Astrocyte of the spinal cord (primary cell): Measurements from ENCODE around the gene PAQR5.
A peak's percentile ranks its signal among the peaks of the same experiment; 100 is the strongest.

ENCODE experiments used
- DNase-seq: peaks from one replicate; pipeline ENCODE4 v3.0.0; 2011; ENCODE audit warnings: low read depth, low spot score
- H3K4me3 ChIP-seq: 2 replicates; pipeline ENCODE4 v1.5.1; 2011; ENCODE audit warnings: low read depth, mild to moderate bottlenecking, low read length, moderate library complexity
- in situ Hi-C: cut with HindIII; loops from 2 replicates; pipeline ENCODE4 v1.10.0; 2017; ENCODE audit warnings: low sequenced_read_pairs
- TF ChIP-seq, protein P1 (sequence below): IDR thresholded peaks from 2 replicates; pipeline ENCODE4 v1.5.1; 2012; ENCODE audit warnings: low read depth, mild to moderate bottlenecking, low read length, inconsistent platforms

Gene PAQR5

GRCh38 chr15:69403594-69403993 lies 104.9 kb downstream of the PAQR5 start:
- no peak overlapping the region for H3K4me3 ChIP-seq
- in situ Hi-C loops: no loop called here
- TF ChIP-seq, protein P1, sequence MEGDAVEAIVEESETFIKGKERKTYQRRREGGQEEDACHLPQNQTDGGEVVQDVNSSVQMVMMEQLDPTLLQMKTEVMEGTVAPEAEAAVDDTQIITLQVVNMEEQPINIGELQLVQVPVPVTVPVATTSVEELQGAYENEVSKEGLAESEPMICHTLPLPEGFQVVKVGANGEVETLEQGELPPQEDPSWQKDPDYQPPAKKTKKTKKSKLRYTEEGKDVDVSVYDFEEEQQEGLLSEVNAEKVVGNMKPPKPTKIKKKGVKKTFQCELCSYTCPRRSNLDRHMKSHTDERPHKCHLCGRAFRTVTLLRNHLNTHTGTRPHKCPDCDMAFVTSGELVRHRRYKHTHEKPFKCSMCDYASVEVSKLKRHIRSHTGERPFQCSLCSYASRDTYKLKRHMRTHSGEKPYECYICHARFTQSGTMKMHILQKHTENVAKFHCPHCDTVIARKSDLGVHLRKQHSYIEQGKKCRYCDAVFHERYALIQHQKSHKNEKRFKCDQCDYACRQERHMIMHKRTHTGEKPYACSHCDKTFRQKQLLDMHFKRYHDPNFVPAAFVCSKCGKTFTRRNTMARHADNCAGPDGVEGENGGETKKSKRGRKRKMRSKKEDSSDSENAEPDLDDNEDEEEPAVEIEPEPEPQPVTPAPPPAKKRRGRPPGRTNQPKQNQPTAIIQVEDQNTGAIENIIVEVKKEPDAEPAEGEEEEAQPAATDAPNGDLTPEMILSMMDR: no peak
- DNase-seq: peak; percentile 85

GRCh38 chr15:69405110-69405509 lies 106.4 kb downstream of the PAQR5 start:
- TF ChIP-seq, protein P1: no peak
- DNase-seq: no peak
- H3K4me3 ChIP-seq: no peak overlapping the region
- in situ Hi-C loops: no loop called here

DNA sequence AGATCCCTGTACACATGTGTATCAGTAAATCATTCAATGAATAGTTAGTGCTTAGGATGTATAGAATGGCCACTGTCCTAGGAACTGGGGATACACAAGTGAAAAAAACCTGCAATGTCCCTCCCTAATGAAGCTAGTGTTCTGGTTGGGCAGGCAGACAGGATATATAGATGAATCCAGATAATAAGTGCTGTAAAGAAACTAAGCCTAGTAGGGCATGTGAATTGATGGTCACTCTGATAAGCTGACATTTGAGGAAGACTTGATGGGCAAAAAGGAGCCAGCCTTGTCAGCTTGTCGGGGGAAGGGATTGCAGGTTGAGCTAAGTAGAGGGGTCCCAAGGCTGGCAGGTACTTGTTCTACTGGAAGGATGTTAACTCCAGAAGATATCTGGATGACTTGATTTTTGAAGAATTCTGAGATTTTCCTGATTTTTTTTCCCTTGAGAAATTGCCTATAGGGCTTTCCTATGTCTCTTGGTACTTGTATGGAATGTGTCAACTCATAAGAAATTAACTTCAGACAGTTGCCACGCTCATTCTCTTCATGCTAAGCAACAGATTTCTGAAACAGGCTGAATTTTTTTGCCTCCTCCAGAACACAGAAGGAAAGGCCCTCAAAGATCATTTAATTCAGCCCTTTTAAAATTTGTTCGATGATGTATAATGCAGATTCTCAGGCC lies 109.1 kb downstream of the PAQR5 start:
- no peak overlapping the region for H3K4me3 ChIP-seq
- TF ChIP-seq, protein P1: no peak
- in situ Hi-C loops: no loop called here
- DNase-seq: no peak

DNA sequence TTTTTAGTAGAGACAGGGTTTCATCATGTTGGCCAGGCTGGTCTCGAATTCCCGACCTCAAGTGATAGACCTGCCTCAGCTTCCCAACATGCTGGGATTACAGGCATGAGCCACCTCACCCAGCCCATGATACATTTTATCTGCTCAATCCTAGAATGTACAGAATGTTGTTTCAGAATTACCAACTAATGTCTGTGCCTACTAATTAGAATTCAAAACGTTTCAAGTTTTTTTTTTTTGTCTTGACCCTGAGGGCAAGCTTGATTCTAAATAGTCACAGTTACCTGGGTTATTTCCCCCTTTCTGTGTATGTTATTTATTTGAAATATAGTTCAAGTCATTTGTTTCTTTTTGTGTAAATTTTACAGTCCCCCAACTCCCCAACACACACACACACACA lies 110.1 kb downstream of the PAQR5 start:
- DNase-seq: no peak
- no peak overlapping the region for H3K4me3 ChIP-seq
- TF ChIP-seq, protein P1: no peak
- in situ Hi-C loops: no loop called here

- in situ Hi-C loops: no loop called here
- TF ChIP-seq, protein P1: peak; percentile 49
- no peak overlapping the region for H3K4me3 ChIP-seq
- peak; percentile 33 for DNase-seq
Observed at GRCh38 chr15:69410248-69410874, 111.6 kb downstream of the PAQR5 start.

DNA sequence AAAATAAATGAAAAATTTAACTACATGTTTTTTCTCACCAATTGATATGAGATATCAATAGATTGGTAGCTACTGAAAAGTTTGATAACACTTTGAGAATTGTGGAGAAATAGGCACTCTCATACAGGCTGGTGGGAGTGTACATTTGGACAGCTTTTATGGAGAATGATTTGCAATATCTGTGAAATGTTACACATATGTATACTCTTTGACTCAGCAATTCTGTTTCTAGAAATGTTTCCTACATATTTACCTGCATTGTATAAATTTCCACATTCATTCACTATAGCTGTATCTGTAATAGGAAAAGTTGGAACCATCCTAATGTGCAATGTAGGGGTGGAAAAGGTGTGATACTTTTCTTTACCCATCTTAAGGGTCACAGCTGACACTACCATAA lies 113.6 kb downstream of the PAQR5 start:
- DNase-seq: no peak
- in situ Hi-C loops: no loop called here
- TF ChIP-seq, protein P1: no peak
- no peak overlapping the region for H3K4me3 ChIP-seq
